GM12891 (cell line): Measurements from ENCODE around the gene FYB1.
"Not testable (repeated sequence)": the region's sequence is repeated elsewhere in the genome, so short reads cannot be mapped to it uniquely, and the experiment has no call there.

Experiments
- DNase-seq: peaks from one replicate; pipeline ENCODE4 v3.0.0; 2011; ENCODE audit warnings: low spot score; ENCODE audit not compliant: insufficient read length
- FAIRE-seq: peaks from 2 replicates; lab custom pipeline; 2011; peaks lifted over from hg19 to GRCh38; lab: Jason Lieb, UNC
- PAX5 ChIP-seq: IDR thresholded peaks from 2 replicates; pipeline ENCODE4 v1.6.1; 2011; ENCODE audit warnings: low read length, moderate library complexity, mild to moderate bottlenecking; ENCODE audit not compliant: insufficient read depth, severe bottlenecking
- POLR2A ChIP-seq: IDR thresholded peaks from 2 replicates; pipeline ENCODE4 v1.6.1; 2011; ENCODE audit warnings: low read depth, low read length, control low read depth
- POLR2AphosphoS5 ChIP-seq: IDR thresholded peaks from 2 replicates; pipeline ENCODE4 v1.6.1; 2011; ENCODE audit warnings: low read depth, low read length, control low read depth
- POU2F2 ChIP-seq: IDR thresholded peaks from 2 replicates; pipeline ENCODE4 v1.6.1; 2011; ENCODE audit warnings: low read depth, mild to moderate bottlenecking, control low read depth, low read length, moderate library complexity
- SPI1 ChIP-seq: IDR thresholded peaks from 2 replicates; pipeline ENCODE4 v1.6.1; 2011; ENCODE audit warnings: low read depth, low read length, control low read depth
- TAF1 ChIP-seq: IDR thresholded peaks from 2 replicates; pipeline ENCODE4 v1.6.1; 2011; ENCODE audit warnings: low read depth, low read length, control low read depth

The FYB1 gene

GRCh38 chr5:39249564-39250274 is 30.4 kb upstream of the FYB1 start:
- DNase-seq (no peak), FAIRE-seq (peak; percentile 31)
- TF ChIP-seq TAF1 = no peak
- no peak for TF ChIP-seq POLR2A

GRCh38 chr5:39249069-39249468 is 29.7 kb upstream of the FYB1 start:
- DNase-seq (no peak), FAIRE-seq (no peak)
- TF ChIP-seq PAX5 (no peak), SPI1 (no peak), POU2F2 (no peak), TAF1 (no peak), POLR2A (no peak), POLR2AphosphoS5 (no peak)

GRCh38 chr5:39240750-39241149 is 21.4 kb upstream of the FYB1 start:
- no peak for FAIRE-seq
- DNase-seq = no peak
- TF ChIP-seq PAX5 (no peak), POLR2AphosphoS5 (no peak), TAF1 (no peak), POLR2A (no peak), SPI1 (no peak), POU2F2 (no peak)

GRCh38 chr5:39238366-39239105 is 19.2 kb upstream of the FYB1 start:
- FAIRE-seq (peak; percentile 16), DNase-seq (no peak)
- TF ChIP-seq POLR2AphosphoS5 = no peak
- TF ChIP-seq PAX5 = no peak
- TF ChIP-seq POU2F2 = no peak
- TF ChIP-seq TAF1 = no peak
- no peak for TF ChIP-seq SPI1
- TF ChIP-seq POLR2A = no peak

GRCh38 chr5:39236718-39237117 is 17.4 kb upstream of the FYB1 start:
- no peak for TF ChIP-seq POU2F2
- no peak for TF ChIP-seq TAF1
- TF ChIP-seq SPI1 = no peak
- FAIRE-seq (no peak), DNase-seq (no peak)

GRCh38 chr5:39235648-39236047 is 16.3 kb upstream of the FYB1 start:
- DNase-seq = no peak
- no peak for FAIRE-seq
- TF ChIP-seq PAX5 = no peak
- TF ChIP-seq SPI1 = no peak
- no peak for TF ChIP-seq TAF1
- no peak for TF ChIP-seq POLR2A
- TF ChIP-seq POLR2AphosphoS5 = no peak
- TF ChIP-seq POU2F2 = no peak

- FAIRE-seq, DNase-seq: not testable (repeated sequence)
Observed at GRCh38 chr5:39234494-39234893, 15.1 kb upstream of the FYB1 start.

- no peak for FAIRE-seq
- no peak for DNase-seq
- TF ChIP-seq POU2F2 (no peak), SPI1 (no peak), POLR2AphosphoS5 (no peak), POLR2A (no peak), TAF1 (no peak), PAX5 (no peak)
Observed at GRCh38 chr5:39233783-39234182, 14.4 kb upstream of the FYB1 start.

- DNase-seq = no peak
- peak; percentile 71 for FAIRE-seq
- TF ChIP-seq POLR2A (no peak), POU2F2 (no peak)
Observed at GRCh38 chr5:39231705-39232525, 12.6 kb upstream of the FYB1 start.

GRCh38 chr5:39228596-39228995 is 9.2 kb upstream of the FYB1 start:
- FAIRE-seq (no peak), DNase-seq (no peak)
- TF ChIP-seq POU2F2 = no peak
- TF ChIP-seq POLR2A = no peak
- no peak for TF ChIP-seq SPI1
- TF ChIP-seq PAX5 = no peak
- TF ChIP-seq POLR2AphosphoS5 = no peak
- no peak for TF ChIP-seq TAF1
